IMR-90 (cell line): ENCODE results near the gene SYNPO. TPM values are rescaled to one million over a fixed set of nuclear protein-coding genes. Genes with fewer than 3 reads are reported as not detected.

Source experiments
- ATAC-seq: fragments of 200-7000 bp; cut with Tn5 transposase; 2 replicates; pipeline ENCODE4 v1.9.1; 2020; ENCODE audit warnings: low read depth, mild to moderate bottlenecking, moderate library complexity
- BruUV-seq: library from RNA; stranded (reverse); fragments of 400-500 nt; replicated peaks from 2 replicates; lab custom pipeline; 2021; lab: Mats Ljungman, UMichigan
- CTCF ChIA-PET: fragments of 300-600 bp; formaldehyde crosslinking; extraction: SDS; loops from one replicate; lab custom pipeline; 2021; ENCODE audit warnings: antibody characterized with exemption; lab: Yijun Ruan, JAX
- POLR2A ChIA-PET: fragments of 300-600 bp; sonication (Branson Sonifier 250); formaldehyde crosslinking; loops from one replicate; lab custom pipeline; 2022; ENCODE audit warnings: antibody characterized with exemption; ENCODE audit not compliant: unreplicated experiment; lab: Charles Lee
- DNase-seq: peaks from one replicate; pipeline ENCODE4 v3.0.0; 2013
- H2AFZ ChIP-seq: replicated peaks from 2 replicates; pipeline ENCODE3; 2013; ENCODE audit warnings: low read length, mild to moderate bottlenecking; ENCODE audit not compliant: poor library complexity
- H2AK5ac ChIP-seq: 2 replicates; pipeline ENCODE4 v1.6.1; 2013; ENCODE audit warnings: low read depth, low read length, inconsistent platforms
- H2AK9ac ChIP-seq: replicated peaks from 2 replicates; pipeline ENCODE3; 2013; ENCODE audit warnings: mild to moderate bottlenecking, low read depth, low read length, moderate library complexity; ENCODE audit not compliant: poor library complexity
- H2BK120ac ChIP-seq: 2 replicates; pipeline ENCODE4 v1.6.1; 2013; ENCODE audit warnings: low read depth, low read length, inconsistent platforms
- H2BK15ac ChIP-seq: 3 replicates; pipeline ENCODE4 v1.6.1; 2013; ENCODE audit warnings: low read depth, low read length, inconsistent platforms
- H2BK20ac ChIP-seq: 2 replicates; pipeline ENCODE4 v1.6.1; 2013; ENCODE audit warnings: low read depth, mild to moderate bottlenecking, inconsistent platforms, low read length, moderate library complexity
- H2BK5ac ChIP-seq: 2 replicates; pipeline ENCODE4 v1.6.1; 2013; ENCODE audit warnings: mild to moderate bottlenecking, low read depth, low read length, inconsistent platforms; ENCODE audit not compliant: poor library complexity, severe bottlenecking
- H3K14ac ChIP-seq: replicated peaks from 2 replicates; pipeline ENCODE4 v1.6.1; 2013; ENCODE audit warnings: low read depth, low read length, inconsistent platforms
- H3K18ac ChIP-seq: 2 replicates; pipeline ENCODE4 v1.6.1; 2013; ENCODE audit warnings: low read depth, low read length, control low read depth
- H3K23ac ChIP-seq: 2 replicates; pipeline ENCODE4 v1.6.1; 2013; ENCODE audit warnings: low read depth, low read length, inconsistent platforms
- H3K27ac ChIP-seq: 2 replicates; pipeline ENCODE4 v1.5.1; 2013; ENCODE audit warnings: mild to moderate bottlenecking, control low read depth, low read length; ENCODE audit not compliant: insufficient read depth
- H3K27me3 ChIP-seq: 2 replicates; pipeline ENCODE4 v1.6.1; 2013; ENCODE audit warnings: low read length; ENCODE audit not compliant: control insufficient read depth, insufficient read depth
- H3K36me3 ChIP-seq: 2 replicates; pipeline ENCODE4 v1.6.1; 2013; ENCODE audit warnings: low read length, mixed read lengths; ENCODE audit not compliant: control insufficient read depth, insufficient read depth
- H3K4ac ChIP-seq: 2 replicates; pipeline ENCODE4 v1.6.1; 2013; ENCODE audit warnings: low read depth, low read length, inconsistent platforms
- H3K4me1 ChIP-seq: 2 replicates; pipeline ENCODE4 v1.6.1; 2013; ENCODE audit warnings: low read length, mixed read lengths; ENCODE audit not compliant: control insufficient read depth, insufficient read depth
- H3K4me2 ChIP-seq: 2 replicates; pipeline ENCODE4 v1.6.1; 2013; ENCODE audit warnings: low read depth, mild to moderate bottlenecking, control low read depth, low read length, moderate library complexity
- H3K4me3 ChIP-seq: 2 replicates; pipeline ENCODE4 v1.5.1; 2013; ENCODE audit warnings: low read depth, mild to moderate bottlenecking, control low read depth, low read length, moderate library complexity; ENCODE audit not compliant: insufficient read depth
- H3K56ac ChIP-seq: 2 replicates; pipeline ENCODE4 v1.6.1; 2013; ENCODE audit warnings: low read length, inconsistent platforms; ENCODE audit not compliant: insufficient read depth; ENCODE audit errors: extremely low read depth
- H3K79me1 ChIP-seq, 2 experiments: 2 replicates each; pipeline ENCODE4 v1.6.1; 2013; ENCODE audit warnings: low read length in 2 of 2, inconsistent platforms in 1 of 2, low read depth in 1 of 2
- H3K9ac ChIP-seq: 2 replicates; pipeline ENCODE4 v1.6.1; 2013; ENCODE audit warnings: low read depth, low read length, control low read depth
- H3K9me1 ChIP-seq: 2 replicates; pipeline ENCODE4 v1.6.1; 2013; ENCODE audit warnings: low read length, inconsistent platforms; ENCODE audit not compliant: insufficient read depth
- H3K9me3 ChIP-seq: 2 replicates; pipeline ENCODE4 v1.6.1; 2013; ENCODE audit warnings: low read length; ENCODE audit not compliant: control insufficient read depth, insufficient read depth
- H4K20me1 ChIP-seq: 2 replicates; pipeline ENCODE4 v1.6.1; 2013; ENCODE audit warnings: low read length, inconsistent platforms; ENCODE audit not compliant: insufficient read depth
- H4K5ac ChIP-seq: 2 replicates; pipeline ENCODE4 v1.6.1; 2013; ENCODE audit warnings: mild to moderate bottlenecking, low read depth, low read length, control low read depth
- H4K8ac ChIP-seq, 2 experiments: 2 replicates each; pipeline ENCODE4 v1.6.1; 2013; ENCODE audit warnings: low read depth in 2 of 2, low read length in 2 of 2, control low read depth in 1 of 2, inconsistent platforms in 1 of 2
- H4K91ac ChIP-seq: 2 replicates; pipeline ENCODE4 v1.6.1; 2013; ENCODE audit warnings: low read depth, low read length, inconsistent platforms; ENCODE audit not compliant: insufficient read depth
- BHLHE40 ChIP-seq: fragments of 150-350 bp; IDR thresholded peaks from 2 replicates; pipeline ENCODE4 v1.6.1; 2016; ENCODE audit warnings: mild to moderate bottlenecking, low read depth, low read length
- CEBPB ChIP-seq: IDR thresholded peaks from 2 replicates; pipeline ENCODE4 v1.6.1; 2012; ENCODE audit warnings: low read depth, low read length, improper control_type of control experiment
- CHD1 ChIP-seq: IDR thresholded peaks from 2 replicates; pipeline ENCODE4 v1.6.1; 2012; ENCODE audit warnings: low read depth, low read length, improper control_type of control experiment
- FOS ChIP-seq: fragments of 150-350 bp; IDR thresholded peaks from 2 replicates; pipeline ENCODE4 v1.6.1; 2016; ENCODE audit warnings: low read depth, low read length
- MAFK ChIP-seq: IDR thresholded peaks from 2 replicates; pipeline ENCODE4 v1.6.1; 2012; ENCODE audit warnings: low read depth, low read length, improper control_type of control experiment
- MAZ ChIP-seq: IDR thresholded peaks from 2 replicates; pipeline ENCODE4 v1.6.1; 2012; ENCODE audit warnings: low read depth, mild to moderate bottlenecking, low read length, improper control_type of control experiment, moderate library complexity, borderline replicate concordance
- MXI1 ChIP-seq: IDR thresholded peaks from 2 replicates; pipeline ENCODE4 v1.6.1; 2012; ENCODE audit warnings: low read depth, mild to moderate bottlenecking, low read length, moderate library complexity, borderline replicate concordance
- NFE2L2 ChIP-seq: fragments of 150-350 bp; IDR thresholded peaks from 2 replicates; pipeline ENCODE4 v1.6.1; 2016; ENCODE audit warnings: low read depth, mild to moderate bottlenecking, low read length
- POLR2A ChIP-seq: IDR thresholded peaks from 2 replicates; pipeline ENCODE4 v1.6.1; 2012; ENCODE audit warnings: mild to moderate bottlenecking, low read depth, low read length
- RAD21 ChIP-seq: IDR thresholded peaks from 2 replicates; pipeline ENCODE4 v1.6.1; 2012; ENCODE audit warnings: low read length, improper control_type of control experiment
- RCOR1 ChIP-seq: IDR thresholded peaks from 2 replicates; pipeline ENCODE4 v1.6.1; 2012; ENCODE audit warnings: mild to moderate bottlenecking, low read length, improper control_type of control experiment; ENCODE audit not compliant: insufficient replicate concordance
- RFX5 ChIP-seq: IDR thresholded peaks from 2 replicates; pipeline ENCODE4 v1.8.0; 2012; ENCODE audit warnings: low read depth, mild to moderate bottlenecking, low read length, moderate library complexity
- WGBS, 2 experiments: methylation state at CpG; one replicate each; pipeline versions ENCODE4 v1.1.5 to v1.1.7; 2013; ENCODE audit warnings: missing lambda C conversion rate in 2 of 2; ENCODE audit not compliant: insufficient read length in 1 of 2; ENCODE audit errors: extremely low coverage in 2 of 2; 5-methylcytosine and 5-hydroxymethylcytosine counted together
- dilution Hi-C: fragments of 300-500 bp; cut with HindIII; formaldehyde crosslinking; loops from one replicate; pipeline ENCODE4 v1.14.3; 2018; ENCODE audit warnings: low sequenced_read_pairs; ENCODE audit not compliant: unreplicated experiment
- in situ Hi-C: fragments of 300-500 bp; cut with MboI; formaldehyde crosslinking; loops from 3 replicates; pipeline ENCODE4 v1.14.3; 2019; ENCODE audit warnings: low sequenced_read_pairs, inconsistent platforms, mixed read lengths
- intact Hi-C: fragments of 100-400 bp; cut with micrococcal nuclease; formaldehyde crosslinking; loops from 2 replicates; pipeline ENCODE4 v1.10.0; 2022
- polyA plus RNA-seq, 3 experiments: library from polyadenylated mRNA; depleted of rRNA; stranded (reverse); fragments of >200 nt; gene quantifications; 2 replicates each; pipeline ENCODE4 v1.2.3, GENCODE V29; 2012; ENCODE audit warnings: low replicate concordance in 1 of 3
- total RNA-seq: library from RNA; depleted of rRNA; stranded (reverse); fragments of >200 nt; gene quantifications from 2 replicates; pipeline ENCODE4 v1.2.3, GENCODE V29; 2012
- TF ChIP-seq, protein P1 (sequence below): fragments of 150-350 bp; IDR thresholded peaks from 2 replicates; pipeline ENCODE4 v1.6.1; 2017; ENCODE audit warnings: mild to moderate bottlenecking, antibody characterized with exemption, low read length, low read depth
- TF ChIP-seq, protein P2 (sequence below): conservative IDR thresholded peaks from 2 replicates; pipeline ENCODE4 v1.5.1; 2012; ENCODE audit warnings: mild to moderate bottlenecking, low read depth, low read length, improper control_type of control experiment

Gene SYNPO
- total and polyA plus RNA-seq, 2 of the 4 experiments (the other 2 are of a cell fraction): 3.0 to 24.8 TPM

DNA sequence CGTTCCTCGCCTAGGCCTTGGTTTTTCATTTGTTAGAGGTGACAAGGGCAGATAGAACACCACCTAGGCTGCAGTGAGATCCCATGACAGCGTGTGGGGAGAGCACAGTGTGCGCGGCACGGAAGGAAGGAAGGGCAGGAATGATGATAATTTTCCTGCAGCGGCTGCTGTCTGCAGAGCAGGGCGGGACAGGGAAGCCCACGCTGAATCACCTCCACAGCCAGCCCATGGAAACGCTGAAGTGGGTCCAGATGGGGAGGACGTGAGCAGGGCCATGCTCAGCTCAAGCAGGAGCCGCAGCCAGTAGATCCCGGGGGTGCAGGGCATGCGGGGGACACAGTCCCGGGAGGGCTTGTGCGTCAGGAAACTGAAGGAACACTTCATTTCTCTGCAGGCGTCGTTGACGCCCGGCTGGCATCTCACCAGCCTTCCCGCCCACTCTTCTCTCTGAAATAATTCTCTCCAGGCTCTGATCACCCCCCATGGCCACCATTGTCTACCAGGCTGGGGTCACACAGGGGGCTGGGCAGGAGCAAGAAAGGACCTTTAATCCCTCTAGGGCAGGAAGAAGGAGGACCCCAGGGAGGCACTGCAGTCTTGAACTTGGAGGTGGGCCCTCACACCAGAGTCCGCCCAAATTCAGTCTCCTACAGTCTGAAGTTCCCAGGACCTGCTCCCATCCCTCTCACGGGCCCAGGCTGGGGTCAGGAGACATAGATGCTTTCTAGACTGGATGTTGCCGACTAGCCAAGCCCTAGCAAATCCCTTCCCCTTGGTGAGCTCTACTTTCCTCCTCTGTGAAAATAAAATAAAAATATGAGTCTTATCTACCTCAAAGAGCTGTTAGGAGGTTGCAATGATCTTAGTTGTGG is 20.9 kb upstream of the SYNPO start:
- WGBS, 2 experiments: 4% methylated on average over 9 of the region's 24 CpGs; no CpG with 5 or more reads in 1 of the 2 experiments
- peaks cover 53% of the 10 kb centered on the region for H3K4me1 ChIP-seq
- no peak for TF ChIP-seq RCOR1
- TF ChIP-seq RAD21: no peak
- peak; percentile 24; the same call in 1 of the 2 replicates for TF ChIP-seq POLR2A
- TF ChIP-seq CEBPB: no peak
- TF ChIP-seq MXI1: peak; percentile 42; the same call in 1 of the 2 replicates
- TF ChIP-seq FOS: peak; percentile 36; the same call in 1 of the 2 replicates
- TF ChIP-seq MAZ: peak; percentile 41; the same call in 1 of the 2 replicates
- no peak for TF ChIP-seq RFX5
- TF ChIP-seq, protein P1, sequence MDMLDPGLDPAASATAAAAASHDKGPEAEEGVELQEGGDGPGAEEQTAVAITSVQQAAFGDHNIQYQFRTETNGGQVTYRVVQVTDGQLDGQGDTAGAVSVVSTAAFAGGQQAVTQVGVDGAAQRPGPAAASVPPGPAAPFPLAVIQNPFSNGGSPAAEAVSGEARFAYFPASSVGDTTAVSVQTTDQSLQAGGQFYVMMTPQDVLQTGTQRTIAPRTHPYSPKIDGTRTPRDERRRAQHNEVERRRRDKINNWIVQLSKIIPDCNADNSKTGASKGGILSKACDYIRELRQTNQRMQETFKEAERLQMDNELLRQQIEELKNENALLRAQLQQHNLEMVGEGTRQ: no peak
- TF ChIP-seq, protein P2, sequence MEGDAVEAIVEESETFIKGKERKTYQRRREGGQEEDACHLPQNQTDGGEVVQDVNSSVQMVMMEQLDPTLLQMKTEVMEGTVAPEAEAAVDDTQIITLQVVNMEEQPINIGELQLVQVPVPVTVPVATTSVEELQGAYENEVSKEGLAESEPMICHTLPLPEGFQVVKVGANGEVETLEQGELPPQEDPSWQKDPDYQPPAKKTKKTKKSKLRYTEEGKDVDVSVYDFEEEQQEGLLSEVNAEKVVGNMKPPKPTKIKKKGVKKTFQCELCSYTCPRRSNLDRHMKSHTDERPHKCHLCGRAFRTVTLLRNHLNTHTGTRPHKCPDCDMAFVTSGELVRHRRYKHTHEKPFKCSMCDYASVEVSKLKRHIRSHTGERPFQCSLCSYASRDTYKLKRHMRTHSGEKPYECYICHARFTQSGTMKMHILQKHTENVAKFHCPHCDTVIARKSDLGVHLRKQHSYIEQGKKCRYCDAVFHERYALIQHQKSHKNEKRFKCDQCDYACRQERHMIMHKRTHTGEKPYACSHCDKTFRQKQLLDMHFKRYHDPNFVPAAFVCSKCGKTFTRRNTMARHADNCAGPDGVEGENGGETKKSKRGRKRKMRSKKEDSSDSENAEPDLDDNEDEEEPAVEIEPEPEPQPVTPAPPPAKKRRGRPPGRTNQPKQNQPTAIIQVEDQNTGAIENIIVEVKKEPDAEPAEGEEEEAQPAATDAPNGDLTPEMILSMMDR: no peak
- no peak for TF ChIP-seq CHD1
- no peak for TF ChIP-seq NFE2L2
- TF ChIP-seq MAFK: no peak
- TF ChIP-seq BHLHE40: peak; percentile 2; the same call in 1 of the 2 replicates

More for the DNA sequence above, 20.9 kb upstream of the SYNPO start:
- Histone ChIP-seq H3K4me3 (no peak overlapping the region), H4K20me1 (no peaks in the 10 kb centered on the region), H3K36me3 (no peaks in the 10 kb centered on the region), H2BK20ac (peak overlapping the region; percentile 67), H3K4ac (peak overlapping the region; percentile 80), H3K9me3 (no peaks in the 10 kb centered on the region), H3K4me2 (peak overlapping the region; percentile 39), H3K27me3 (no peaks in the 10 kb centered on the region), H3K9me1 (peaks cover 15% of the 10 kb centered on the region), H3K27ac (peak overlapping the region; percentile 83), H2AFZ (peak overlapping the region; percentile 82), H3K79me1 (peaks cover 0 to 4% of the 10 kb centered on the region in 2 experiments; a peak in 1 of 4 replicates), H2BK15ac (peak overlapping the region; percentile 31; the same call in 1 of the 3 replicates), H4K8ac (peak overlapping the region; percentile 55 to 71), H2BK5ac (peak overlapping the region; percentile 84), H2AK9ac (no peak overlapping the region), H2BK120ac (peak overlapping the region; percentile 76; the same call in 1 of the 2 replicates), H2AK5ac (peak overlapping the region; percentile 59), H3K14ac (peak overlapping the region; percentile 69), H3K23ac (peak overlapping the region; percentile 77), H4K5ac (peak overlapping the region; percentile 66), H3K9ac (peak overlapping the region; percentile 46), H3K56ac (no peak overlapping the region), H3K18ac (peak overlapping the region; percentile 82), H4K91ac (peak overlapping the region; percentile 71; the same call in 1 of the 2 replicates)
- ATAC-seq (peak; percentile 54), DNase-seq (peak; percentile 87)
- BruUV-seq: no TSS peak
- intact Hi-C loops: no loop called here
- dilution Hi-C loops: no loop called here
- in situ Hi-C loops: no loop called here
- ChIA-PET CTCF (interaction anchor here (1.5 kb wide), 1 partner anchor 40 kb away, joined by 4 read pairs; no protein-coding TSS in a partner anchor), POLR2A (no interaction called here)
